Adrenal gland (tissue), 5 donors: ENCODE measurements around the gene FBXO2.

Experiments used
- CTCF ChIP-seq, 6 experiments: fragments of 450-650 bp in 4 of 6; fragments of 200-600 bp in 2 of 6; sonication (generic) in 1 of 6; IDR thresholded peaks; 1 replicate in 5 of 6; 2 replicates in 1 of 6; pipeline versions ENCODE4 v1.5.1 to v1.8.0; 2016 to 2021; ENCODE audit warnings: antibody characterized with exemption in 6 of 6, mild to moderate bottlenecking in 2 of 6, moderate library complexity in 1 of 6
- POLR2A ChIP-seq, 2 donors: fragments of 450-650 bp; IDR thresholded peaks; one replicate each; pipeline ENCODE4 v1.6.1; 2017; ENCODE audit warnings: antibody characterized with exemption in 2 of 2, mild to moderate bottlenecking in 2 of 2, moderate library complexity in 1 of 2
- donor health status: DM: no; HTN: no; CAD: no.

DNA sequence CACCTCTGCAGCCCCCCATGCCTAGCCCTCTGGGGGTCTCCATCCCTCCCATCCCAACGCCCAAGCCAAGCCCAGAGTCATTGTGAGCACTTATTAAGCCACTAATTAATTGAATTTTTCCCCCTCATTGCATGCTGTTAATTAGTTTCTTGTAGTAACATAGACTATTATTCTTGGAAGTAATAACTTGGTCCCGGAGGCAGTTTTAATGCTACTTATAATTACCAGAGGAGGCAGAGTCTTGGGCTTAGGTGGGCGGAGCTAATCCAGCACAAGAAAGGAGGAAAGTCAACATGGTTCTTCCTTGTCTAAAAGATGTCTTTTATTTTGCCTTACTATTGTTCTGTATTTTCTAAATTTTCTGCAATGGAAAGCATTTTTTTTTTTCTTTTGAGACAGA is 27.7 kb downstream of the FBXO2 start:
- TF ChIP-seq CTCF (IDR thresholded peaks at IDR 0.05), result no peak
- no peak for TF ChIP-seq POLR2A (IDR thresholded peaks at IDR 0.05)
